Neural cell (in vitro differentiated cells): ENCODE measurements around the gene PAQR5. TPM values are rescaled to one million over a fixed set of nuclear protein-coding genes. Genes with fewer than 3 reads are reported as not detected.

Experiments
- H2AFZ ChIP-seq: fragments of 200-600, 300-800 bp; sonication (generic), shearing (Covaris generic); 2 replicates; pipeline ENCODE4 v1.6.0; 2014; ENCODE audit warnings: low read depth, mild to moderate bottlenecking, antibody characterized with exemption, low read length, moderate library complexity
- H3F3A ChIP-seq: fragments of 200-600 bp; shearing (Covaris generic); 2 replicates; pipeline ENCODE4 v1.6.1; 2016; ENCODE audit warnings: mild to moderate bottlenecking, moderate library complexity, mixed read lengths, antibody characterized with exemption, low read length; ENCODE audit not compliant: insufficient read depth, poor library complexity, severe bottlenecking
- H3K27ac ChIP-seq: fragments of 200-600, 300-800 bp; sonication (generic), shearing (Covaris generic); 2 replicates; pipeline ENCODE4 v1.5.1; 2014; ENCODE audit warnings: mild to moderate bottlenecking, low read length, moderate library complexity
- H3K27me3 ChIP-seq: fragments of 300-800, 200-600 bp; sonication (generic), shearing (Covaris generic); 2 replicates; pipeline ENCODE4 v1.6.0; 2014; ENCODE audit warnings: mild to moderate bottlenecking, low read depth, low read length, moderate library complexity; ENCODE audit not compliant: insufficient read depth
- H3K36me3 ChIP-seq: fragments of 300-800, 200-600 bp; sonication (generic), shearing (Covaris generic); 2 replicates; pipeline ENCODE4 v1.5.1; 2014; ENCODE audit warnings: mild to moderate bottlenecking, antibody characterized with exemption, low read length, moderate library complexity; ENCODE audit not compliant: insufficient read depth
- H3K4me2 ChIP-seq: fragments of 300-800, 200-600 bp; sonication (generic), shearing (Covaris generic); 2 replicates; pipeline ENCODE4 v1.6.0; 2014; ENCODE audit warnings: mild to moderate bottlenecking, low read length
- H3K4me3 ChIP-seq: fragments of 300-800, 200-600 bp; sonication (generic), shearing (Covaris generic); 2 replicates; pipeline ENCODE4 v1.5.1; 2014; ENCODE audit warnings: mild to moderate bottlenecking, low read length, moderate library complexity
- H3K79me2 ChIP-seq: fragments of 200-600 bp; shearing (Covaris generic); replicated peaks from 2 replicates; pipeline ENCODE4 v1.6.0; 2014; ENCODE audit warnings: mild to moderate bottlenecking, low read length, moderate library complexity; ENCODE audit not compliant: insufficient read depth
- H3K9ac ChIP-seq: fragments of 300-800, 200-600 bp; sonication (generic), shearing (Covaris generic); 2 replicates; pipeline ENCODE4 v1.6.1; 2016; ENCODE audit warnings: mild to moderate bottlenecking, low read length, mixed read lengths
- H3K9me2 ChIP-seq: fragments of 200-600 bp; shearing (Covaris generic); 2 replicates; pipeline ENCODE4 v1.6.1; 2016; ENCODE audit warnings: mild to moderate bottlenecking, low read length, mixed read lengths; ENCODE audit not compliant: insufficient read depth
- H3K9me3 ChIP-seq: fragments of 200-600, 300-800 bp; sonication (generic), shearing (Covaris generic); 2 replicates; pipeline ENCODE4 v1.6.1; 2016; ENCODE audit warnings: mild to moderate bottlenecking, mixed run types, low read length, moderate library complexity, mixed read lengths
- H4K20me1 ChIP-seq: fragments of 200-600 bp; shearing (Covaris generic); 2 replicates; pipeline ENCODE4 v1.6.1; 2016; ENCODE audit warnings: mild to moderate bottlenecking, mixed run types; ENCODE audit not compliant: insufficient read depth
- EP300 ChIP-seq: fragments of 450-650 bp; conservative IDR thresholded peaks from 2 replicates; pipeline ENCODE4 v1.6.1; 2014; ENCODE audit warnings: antibody characterized with exemption, mild to moderate bottlenecking, moderate library complexity; ENCODE audit not compliant: poor library complexity, severe bottlenecking
- EZH2 ChIP-seq: fragments of 200-600, 300-800 bp; shearing (Covaris generic), sonication (generic); IDR thresholded peaks from 2 replicates; pipeline ENCODE4 v1.6.1; 2014; ENCODE audit warnings: antibody characterized with exemption, low read length, borderline replicate concordance, mild to moderate bottlenecking; ENCODE audit not compliant: insufficient read depth, poor library complexity, severe bottlenecking
- MXI1 ChIP-seq: fragments of 450-650 bp; conservative IDR thresholded peaks from 2 replicates; pipeline ENCODE4 v1.6.1; 2014; ENCODE audit warnings: antibody characterized with exemption, mild to moderate bottlenecking; ENCODE audit not compliant: poor library complexity, severe bottlenecking
- POLR2AphosphoS5 ChIP-seq: IDR thresholded peaks from 2 replicates; pipeline ENCODE4 v1.6.1; 2012
- RAD21 ChIP-seq: fragments of 450-650 bp; conservative IDR thresholded peaks from 2 replicates; pipeline ENCODE4 v1.6.1; 2014; ENCODE audit warnings: antibody characterized with exemption, mild to moderate bottlenecking, moderate library complexity
- SMC3 ChIP-seq: fragments of 450-650 bp; conservative IDR thresholded peaks from 2 replicates; pipeline ENCODE4 v1.6.1; 2014; ENCODE audit warnings: antibody characterized with exemption, mild to moderate bottlenecking, moderate library complexity; ENCODE audit not compliant: poor library complexity
- TAF1 ChIP-seq: IDR thresholded peaks from 2 replicates; pipeline ENCODE4 v1.6.1; 2012; ENCODE audit warnings: low read depth
- polyA plus RNA-seq: library from polyadenylated mRNA; depleted of rRNA; stranded (reverse); fragments of >200 nt; gene quantifications from 2 replicates; pipeline ENCODE4 v1.2.3, GENCODE V29; 2014
- TF ChIP-seq, protein P1 (sequence below): fragments of 450-650 bp; IDR thresholded peaks from 2 replicates; pipeline ENCODE4 v1.5.1; 2014; ENCODE audit warnings: antibody characterized with exemption, mild to moderate bottlenecking, moderate library complexity; ENCODE audit not compliant: poor library complexity, severe bottlenecking
- TF ChIP-seq, protein P2 (sequence below): IDR thresholded peaks from 2 replicates; pipeline ENCODE4 v1.6.1; 2012; ENCODE audit warnings: borderline replicate concordance

The PAQR5 gene
- polyA plus RNA-seq, 1 donor from 2014 or later: not detected

DNA sequence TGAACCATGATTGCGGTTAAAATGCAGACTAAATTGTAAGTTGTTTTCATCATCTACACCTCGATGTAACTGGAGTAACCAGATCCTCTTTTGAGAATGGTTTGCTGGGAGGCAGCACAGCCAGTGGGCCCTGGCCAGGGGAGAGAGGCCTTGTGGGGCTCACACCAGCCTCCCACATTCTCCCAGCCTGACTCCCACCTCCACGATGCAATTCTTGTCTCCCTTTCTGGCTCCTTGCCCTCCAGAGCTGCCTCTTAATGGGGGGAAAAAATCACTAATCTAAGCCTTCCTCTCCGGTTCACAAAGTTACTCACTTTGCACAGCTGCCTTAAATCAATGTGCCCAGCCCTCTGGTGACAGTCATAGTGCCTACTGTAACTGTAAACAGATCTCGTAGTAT lies 17.9 kb upstream of the PAQR5 start:
- Histone ChIP-seq H3K9ac (no peak overlapping the region), H3K36me3 (no peaks in the 10 kb centered on the region), H3K4me3 (no peak overlapping the region), H2AFZ (no peak overlapping the region), H3K27me3 (no peaks in the 10 kb centered on the region), H3K9me2 (no peaks in the 10 kb centered on the region), H3K27ac (no peak overlapping the region), H4K20me1 (no peaks in the 10 kb centered on the region), H3K9me3 (no peaks in the 10 kb centered on the region), H3K79me2 (no peaks in the 10 kb centered on the region), H3K4me2 (no peak overlapping the region), H3F3A (no peaks in the 10 kb centered on the region)
- TF ChIP-seq EZH2 (no peak), TAF1 (no peak), MXI1 (no peak), RAD21 (no peak), SMC3 (no peak), POLR2AphosphoS5 (no peak), EP300 (no peak)
- TF ChIP-seq, protein P1, sequence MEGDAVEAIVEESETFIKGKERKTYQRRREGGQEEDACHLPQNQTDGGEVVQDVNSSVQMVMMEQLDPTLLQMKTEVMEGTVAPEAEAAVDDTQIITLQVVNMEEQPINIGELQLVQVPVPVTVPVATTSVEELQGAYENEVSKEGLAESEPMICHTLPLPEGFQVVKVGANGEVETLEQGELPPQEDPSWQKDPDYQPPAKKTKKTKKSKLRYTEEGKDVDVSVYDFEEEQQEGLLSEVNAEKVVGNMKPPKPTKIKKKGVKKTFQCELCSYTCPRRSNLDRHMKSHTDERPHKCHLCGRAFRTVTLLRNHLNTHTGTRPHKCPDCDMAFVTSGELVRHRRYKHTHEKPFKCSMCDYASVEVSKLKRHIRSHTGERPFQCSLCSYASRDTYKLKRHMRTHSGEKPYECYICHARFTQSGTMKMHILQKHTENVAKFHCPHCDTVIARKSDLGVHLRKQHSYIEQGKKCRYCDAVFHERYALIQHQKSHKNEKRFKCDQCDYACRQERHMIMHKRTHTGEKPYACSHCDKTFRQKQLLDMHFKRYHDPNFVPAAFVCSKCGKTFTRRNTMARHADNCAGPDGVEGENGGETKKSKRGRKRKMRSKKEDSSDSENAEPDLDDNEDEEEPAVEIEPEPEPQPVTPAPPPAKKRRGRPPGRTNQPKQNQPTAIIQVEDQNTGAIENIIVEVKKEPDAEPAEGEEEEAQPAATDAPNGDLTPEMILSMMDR: no peak
- TF ChIP-seq, protein P2, sequence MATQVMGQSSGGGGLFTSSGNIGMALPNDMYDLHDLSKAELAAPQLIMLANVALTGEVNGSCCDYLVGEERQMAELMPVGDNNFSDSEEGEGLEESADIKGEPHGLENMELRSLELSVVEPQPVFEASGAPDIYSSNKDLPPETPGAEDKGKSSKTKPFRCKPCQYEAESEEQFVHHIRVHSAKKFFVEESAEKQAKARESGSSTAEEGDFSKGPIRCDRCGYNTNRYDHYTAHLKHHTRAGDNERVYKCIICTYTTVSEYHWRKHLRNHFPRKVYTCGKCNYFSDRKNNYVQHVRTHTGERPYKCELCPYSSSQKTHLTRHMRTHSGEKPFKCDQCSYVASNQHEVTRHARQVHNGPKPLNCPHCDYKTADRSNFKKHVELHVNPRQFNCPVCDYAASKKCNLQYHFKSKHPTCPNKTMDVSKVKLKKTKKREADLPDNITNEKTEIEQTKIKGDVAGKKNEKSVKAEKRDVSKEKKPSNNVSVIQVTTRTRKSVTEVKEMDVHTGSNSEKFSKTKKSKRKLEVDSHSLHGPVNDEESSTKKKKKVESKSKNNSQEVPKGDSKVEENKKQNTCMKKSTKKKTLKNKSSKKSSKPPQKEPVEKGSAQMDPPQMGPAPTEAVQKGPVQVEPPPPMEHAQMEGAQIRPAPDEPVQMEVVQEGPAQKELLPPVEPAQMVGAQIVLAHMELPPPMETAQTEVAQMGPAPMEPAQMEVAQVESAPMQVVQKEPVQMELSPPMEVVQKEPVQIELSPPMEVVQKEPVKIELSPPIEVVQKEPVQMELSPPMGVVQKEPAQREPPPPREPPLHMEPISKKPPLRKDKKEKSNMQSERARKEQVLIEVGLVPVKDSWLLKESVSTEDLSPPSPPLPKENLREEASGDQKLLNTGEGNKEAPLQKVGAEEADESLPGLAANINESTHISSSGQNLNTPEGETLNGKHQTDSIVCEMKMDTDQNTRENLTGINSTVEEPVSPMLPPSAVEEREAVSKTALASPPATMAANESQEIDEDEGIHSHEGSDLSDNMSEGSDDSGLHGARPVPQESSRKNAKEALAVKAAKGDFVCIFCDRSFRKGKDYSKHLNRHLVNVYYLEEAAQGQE: no peak

DNA sequence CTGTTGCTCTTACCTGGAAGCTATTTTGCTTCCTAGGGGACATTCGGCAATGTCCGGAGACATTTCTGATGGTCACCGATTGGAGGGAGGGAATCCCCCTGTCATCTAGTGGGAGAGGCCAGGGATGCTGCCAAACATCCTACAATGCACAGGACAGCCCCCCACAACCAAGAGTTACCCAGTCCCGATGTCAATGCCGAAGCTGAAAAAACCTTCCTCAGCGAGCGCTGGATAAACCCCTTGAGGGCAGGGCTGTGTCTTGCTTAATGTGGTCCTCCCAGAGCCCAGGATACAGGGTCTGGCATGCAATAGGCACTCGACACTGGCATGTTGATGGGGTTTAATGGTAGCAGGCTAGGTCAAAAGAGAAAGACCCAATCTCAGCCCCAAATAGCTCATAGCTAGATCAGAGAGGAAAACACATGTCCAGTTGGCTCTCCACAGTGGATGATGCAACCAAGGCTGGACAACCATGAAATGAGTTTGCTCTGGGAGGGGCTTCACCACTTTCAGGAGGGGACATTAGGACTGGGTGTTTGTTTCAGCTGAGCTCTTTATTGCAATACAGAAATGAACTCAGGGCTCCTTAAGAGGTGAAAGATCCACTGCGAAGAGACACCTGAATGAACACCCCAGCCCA lies 16.5 kb upstream of the PAQR5 start:
- no peak overlapping the region for H3K27ac ChIP-seq
- H3F3A ChIP-seq: no peaks in the 10 kb centered on the region
- TF ChIP-seq POLR2AphosphoS5 (no peak), EZH2 (no peak), RAD21 (no peak)
- H2AFZ ChIP-seq: no peak overlapping the region
- no peaks in the 10 kb centered on the region for H3K9me3 ChIP-seq
- no peak overlapping the region for H3K9ac ChIP-seq
- no peak overlapping the region for H3K4me3 ChIP-seq
- H3K79me2 ChIP-seq: no peaks in the 10 kb centered on the region
- H3K27me3 ChIP-seq: no peaks in the 10 kb centered on the region
- no peaks in the 10 kb centered on the region for H3K36me3 ChIP-seq
- no peaks in the 10 kb centered on the region for H3K9me2 ChIP-seq
- H3K4me2 ChIP-seq: no peak overlapping the region
- H4K20me1 ChIP-seq: no peaks in the 10 kb centered on the region
